Measurements from ENCODE around the gene MPDZ. TPM values are rescaled to one million over a fixed set of nuclear protein-coding genes. Genes with fewer than 3 reads are reported as not detected.

Gene MPDZ
- total and polyA plus RNA-seq, 4 donors, result 9.5 to 62.7 (median 16.2) TPM

DNA sequence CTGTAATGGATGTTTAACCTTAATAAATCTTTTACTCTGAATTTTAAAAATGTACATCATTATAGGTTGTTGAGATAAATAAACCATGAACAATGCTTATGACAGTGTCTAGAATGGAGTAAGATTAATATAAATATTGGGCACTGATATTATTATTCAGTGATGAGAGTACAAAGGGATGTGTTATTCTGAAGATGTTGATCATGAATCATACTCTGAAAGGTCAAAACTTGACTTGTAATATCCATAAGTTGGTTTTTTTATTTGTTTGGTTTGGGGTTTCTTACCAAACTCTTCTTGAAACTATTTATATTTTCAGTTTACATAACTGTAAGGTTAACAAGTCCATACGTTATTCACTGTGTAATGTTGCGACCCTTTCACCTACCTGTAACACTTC, 163.2 kb downstream of the MPDZ start:
- H3K4me1 ChIP-seq (ENCODE audit: control insufficient read depth in 5 of 5, insufficient read depth in 5 of 5, low read length in 5 of 5), result peaks cover 0 to 21% (median 0%) of the 10 kb centered on the region in 5 donors
- no peaks in the 10 kb centered on the region for H3K27me3 ChIP-seq (ENCODE audit: control insufficient read depth in 3 of 3, insufficient read depth in 3 of 3, low read length in 2 of 3)
- no peaks in the 10 kb centered on the region for H3K9me3 ChIP-seq (ENCODE audit: control insufficient read depth in 4 of 4, insufficient read depth in 3 of 4, low read length in 3 of 4)
- no peak overlapping the region for H3K4me3 ChIP-seq
- peaks cover 0 to 29% (median 11%) of the 10 kb centered on the region in 4 donors for H3K36me3 ChIP-seq (ENCODE audit: control insufficient read depth in 4 of 4, insufficient read depth in 4 of 4, low read length in 4 of 4)
- no peak for DNase-seq
- 91 to 94% methylated on average over 2 of the region's 2 CpGs for WGBS, 2 donors
- TF ChIP-seq, protein P1, sequence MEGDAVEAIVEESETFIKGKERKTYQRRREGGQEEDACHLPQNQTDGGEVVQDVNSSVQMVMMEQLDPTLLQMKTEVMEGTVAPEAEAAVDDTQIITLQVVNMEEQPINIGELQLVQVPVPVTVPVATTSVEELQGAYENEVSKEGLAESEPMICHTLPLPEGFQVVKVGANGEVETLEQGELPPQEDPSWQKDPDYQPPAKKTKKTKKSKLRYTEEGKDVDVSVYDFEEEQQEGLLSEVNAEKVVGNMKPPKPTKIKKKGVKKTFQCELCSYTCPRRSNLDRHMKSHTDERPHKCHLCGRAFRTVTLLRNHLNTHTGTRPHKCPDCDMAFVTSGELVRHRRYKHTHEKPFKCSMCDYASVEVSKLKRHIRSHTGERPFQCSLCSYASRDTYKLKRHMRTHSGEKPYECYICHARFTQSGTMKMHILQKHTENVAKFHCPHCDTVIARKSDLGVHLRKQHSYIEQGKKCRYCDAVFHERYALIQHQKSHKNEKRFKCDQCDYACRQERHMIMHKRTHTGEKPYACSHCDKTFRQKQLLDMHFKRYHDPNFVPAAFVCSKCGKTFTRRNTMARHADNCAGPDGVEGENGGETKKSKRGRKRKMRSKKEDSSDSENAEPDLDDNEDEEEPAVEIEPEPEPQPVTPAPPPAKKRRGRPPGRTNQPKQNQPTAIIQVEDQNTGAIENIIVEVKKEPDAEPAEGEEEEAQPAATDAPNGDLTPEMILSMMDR (IDR thresholded peaks at IDR 0.05; ENCODE audit: control extremely low read depth, extremely low read depth), result no peak
- H3K9ac ChIP-seq (ENCODE audit: insufficient read depth in 1 of 2, low read length in 2 of 2), result no peak overlapping the region
- H3K27ac ChIP-seq (ENCODE audit: low read depth in 1 of 2, low read length in 1 of 2), result no peak overlapping the region
- no peak for ATAC-seq (ENCODE audit: insufficient read depth, low FRiP score)

DNA sequence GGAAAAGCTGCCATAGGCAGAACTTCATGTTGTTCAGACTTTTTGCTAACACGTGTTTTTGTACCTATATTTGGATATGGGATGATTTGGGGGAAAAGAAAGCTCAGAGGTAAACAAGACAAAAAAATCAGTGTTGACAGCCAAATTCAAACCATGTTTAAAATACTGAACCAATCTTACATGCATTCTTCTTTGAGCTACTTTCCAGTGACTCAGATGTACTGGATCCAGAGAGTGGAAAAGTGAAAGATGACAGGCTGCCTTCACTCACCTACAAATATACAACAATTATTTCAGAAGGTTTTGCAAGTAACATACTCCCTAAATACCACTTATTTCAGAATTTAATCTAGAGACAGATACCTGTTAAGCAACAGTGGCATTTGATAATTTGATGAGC, 165.7 kb downstream of the MPDZ start:
- no peak overlapping the region for H3K27ac ChIP-seq (ENCODE audit: low read depth in 1 of 2, low read length in 1 of 2)
- peaks cover 0 to 28% (median 0%) of the 10 kb centered on the region in 5 donors for H3K4me1 ChIP-seq (ENCODE audit: control insufficient read depth in 5 of 5, insufficient read depth in 5 of 5, low read length in 5 of 5)
- H3K4me3 ChIP-seq, result no peak overlapping the region
- TF ChIP-seq, protein P1 (IDR thresholded peaks at IDR 0.05; ENCODE audit: control extremely low read depth, extremely low read depth), result no peak
- DNase-seq (no peak), ATAC-seq (ENCODE audit: insufficient read depth, low FRiP score) (no peak)
- H3K36me3 ChIP-seq (ENCODE audit: control insufficient read depth in 4 of 4, insufficient read depth in 4 of 4, low read length in 4 of 4), result peaks cover 0 to 23% (median 17%) of the 10 kb centered on the region in 4 donors
- 67 to 85% methylated on average over 1 of the region's 1 CpG for WGBS, 2 donors
- H3K9ac ChIP-seq (ENCODE audit: insufficient read depth in 1 of 2, low read length in 2 of 2), result no peak overlapping the region
- no peaks in the 10 kb centered on the region for H3K9me3 ChIP-seq (ENCODE audit: control insufficient read depth in 4 of 4, insufficient read depth in 3 of 4, low read length in 3 of 4)
- H3K27me3 ChIP-seq (ENCODE audit: control insufficient read depth in 3 of 3, insufficient read depth in 3 of 3, low read length in 2 of 3), result no peaks in the 10 kb centered on the region

DNA sequence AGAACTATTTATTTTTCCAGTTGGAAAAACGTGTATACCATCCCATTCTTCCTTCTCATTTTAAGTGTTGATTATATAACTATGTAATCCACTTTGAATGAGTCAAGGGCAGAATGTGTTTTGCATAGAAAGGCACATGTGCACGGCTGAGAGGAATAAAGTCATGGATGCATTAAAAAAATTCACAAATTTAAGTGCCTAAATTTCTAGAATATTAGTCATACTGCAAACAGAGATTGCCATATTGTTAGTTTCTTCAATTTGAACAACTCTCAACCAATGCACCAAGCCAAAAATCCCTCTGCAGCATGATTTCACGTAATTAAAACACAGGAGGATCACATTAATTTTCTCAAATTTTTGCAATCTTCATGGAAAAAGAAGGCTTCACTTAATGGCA, 166.3 kb downstream of the MPDZ start:
- Histone ChIP-seq H3K27me3 (ENCODE audit: control insufficient read depth in 3 of 3, insufficient read depth in 3 of 3, low read length in 2 of 3) (no peaks in the 10 kb centered on the region), H3K27ac (ENCODE audit: low read depth in 1 of 2, low read length in 1 of 2) (no peak overlapping the region), H3K4me3 (no peak overlapping the region), H3K36me3 (ENCODE audit: control insufficient read depth in 4 of 4, insufficient read depth in 4 of 4, low read length in 4 of 4) (peaks cover 0 to 23% (median 15%) of the 10 kb centered on the region in 4 donors), H3K9ac (ENCODE audit: insufficient read depth in 1 of 2, low read length in 2 of 2) (no peak overlapping the region), H3K9me3 (ENCODE audit: control insufficient read depth in 4 of 4, insufficient read depth in 3 of 4, low read length in 3 of 4) (no peaks in the 10 kb centered on the region), H3K4me1 (ENCODE audit: control insufficient read depth in 5 of 5, insufficient read depth in 5 of 5, low read length in 5 of 5) (peaks cover 0 to 28% (median 0%) of the 10 kb centered on the region in 5 donors)
- TF ChIP-seq, protein P1 (IDR thresholded peaks at IDR 0.05; ENCODE audit: control extremely low read depth, extremely low read depth), result no peak
- DNase-seq, result peak in 1 of 3 donors; percentile 28
- ATAC-seq (ENCODE audit: insufficient read depth, low FRiP score), result no peak
- WGBS, 2 donors, result 57 to 74% methylated on average over 3 of the region's 3 CpGs

DNA sequence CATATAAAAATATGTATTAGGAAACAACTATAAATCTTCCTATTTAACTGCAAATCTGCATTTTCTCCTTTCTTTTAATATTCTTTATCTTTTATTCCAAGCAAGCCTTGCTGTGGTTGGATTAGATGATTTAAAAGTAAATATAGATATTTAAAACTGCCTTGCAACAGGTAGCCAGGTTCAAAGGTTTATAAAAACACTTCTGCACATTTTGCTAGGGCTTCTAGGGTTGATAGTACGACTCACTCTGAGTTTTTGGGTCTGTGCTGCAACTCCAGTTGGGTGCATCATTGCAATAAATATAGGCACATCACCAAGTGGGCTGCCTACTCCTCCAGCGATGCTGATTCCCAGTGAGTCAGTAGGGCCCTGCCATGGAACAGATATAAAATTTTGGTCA, 167.7 kb downstream of the MPDZ start:
- Histone ChIP-seq H3K27ac (ENCODE audit: low read depth in 1 of 2, low read length in 1 of 2) (no peak overlapping the region), H3K9me3 (ENCODE audit: control insufficient read depth in 4 of 4, insufficient read depth in 3 of 4, low read length in 3 of 4) (no peaks in the 10 kb centered on the region), H3K4me3 (no peak overlapping the region), H3K4me1 (ENCODE audit: control insufficient read depth in 5 of 5, insufficient read depth in 5 of 5, low read length in 5 of 5) (peaks cover 0 to 28% (median 0%) of the 10 kb centered on the region in 5 donors), H3K9ac (ENCODE audit: insufficient read depth in 1 of 2, low read length in 2 of 2) (no peak overlapping the region), H3K36me3 (ENCODE audit: control insufficient read depth in 4 of 4, insufficient read depth in 4 of 4, low read length in 4 of 4) (peaks cover 0 to 30% (median 19%) of the 10 kb centered on the region in 4 donors), H3K27me3 (ENCODE audit: control insufficient read depth in 3 of 3, insufficient read depth in 3 of 3, low read length in 2 of 3) (no peaks in the 10 kb centered on the region)
- WGBS, 2 donors, result 84 to 94% methylated on average over 2 of the region's 2 CpGs
- DNase-seq (no peak), ATAC-seq (ENCODE audit: insufficient read depth, low FRiP score) (no peak)
- TF ChIP-seq, protein P1 (IDR thresholded peaks at IDR 0.05; ENCODE audit: control extremely low read depth, extremely low read depth), result no peak

All from lung (tissue), 12 donors.